Peyer's patch (tissue), 4 donors: ENCODE results near the gene MYBBP1A.

Experiments used
- CTCF ChIP-seq, 6 experiments: fragments of 450-650 bp in 4 of 6; fragments of 200-600 bp in 2 of 6; sonication (generic) in 1 of 6; IDR thresholded peaks; one replicate each; pipeline ENCODE4 v1.5.1; 2017 to 2019; ENCODE audit warnings: antibody characterized with exemption in 6 of 6, mild to moderate bottlenecking in 3 of 6, moderate library complexity in 1 of 6
- POLR2A ChIP-seq, 2 donors: fragments of 450-650 bp; IDR thresholded peaks; one replicate each; pipeline ENCODE4 v1.5.1; 2017; ENCODE audit warnings: antibody characterized with exemption in 2 of 2, mild to moderate bottlenecking in 2 of 2, moderate library complexity in 2 of 2

- TF ChIP-seq CTCF (IDR thresholded peaks at IDR 0.05) = no peak
- TF ChIP-seq POLR2A (IDR thresholded peaks at IDR 0.05) = no peak
Observed at GRCh38 chr17:4514206-4514605, 41.0 kb downstream of the MYBBP1A start.
